Measurements from ENCODE around the gene FCRLB. TPM values are rescaled to one million over a fixed set of nuclear protein-coding genes. Genes with fewer than 3 reads are reported as not detected.
"Not testable (repeated sequence)": the region's sequence is repeated elsewhere in the genome, so short reads cannot be mapped to it uniquely, and the experiment has no call there.

FCRLB gene
- total RNA-seq, 1 donor from 2014 or later: not detected

- Histone ChIP-seq H3K4me3 (no peak overlapping the region), H3K4me1 (no peaks in the 10 kb centered on the region), H3K9me3 (no peaks in the 10 kb centered on the region), H3K27me3 (no peaks in the 10 kb centered on the region), H3K36me3 (no peaks in the 10 kb centered on the region), H3K27ac (no peak overlapping the region)
- intact Hi-C loops (cut with DNase I): no loop called here
- no peak for DNase-seq (ENCODE audit: low spot score in 2 of 2)
- TF ChIP-seq CTCF (IDR thresholded peaks at IDR 0.05): no peak
Observed at GRCh38 chr1:161681879-161682278, 39.5 kb upstream of the FCRLB start.

- intact Hi-C loops (cut with DNase I): no loop called here
- Histone ChIP-seq H3K9me3 (no peaks in the 10 kb centered on the region), H3K27ac (no peak overlapping the region), H3K36me3 (no peaks in the 10 kb centered on the region), H3K4me1 (no peaks in the 10 kb centered on the region), H3K4me3 (no peak overlapping the region), H3K27me3 (no peaks in the 10 kb centered on the region)
- TF ChIP-seq CTCF (IDR thresholded peaks at IDR 0.05): no peak
- DNase-seq (ENCODE audit: low spot score in 2 of 2): no peak
Observed at GRCh38 chr1:161688946-161689345, 32.4 kb upstream of the FCRLB start.

- intact Hi-C loops (cut with DNase I): no loop called here
- Histone ChIP-seq H3K4me3 (no peak overlapping the region), H3K27me3 (no peaks in the 10 kb centered on the region), H3K4me1 (no peaks in the 10 kb centered on the region), H3K27ac (no peak overlapping the region), H3K9me3 (no peaks in the 10 kb centered on the region), H3K36me3 (no peaks in the 10 kb centered on the region)
- no peak for TF ChIP-seq CTCF (IDR thresholded peaks at IDR 0.05)
- no peak for DNase-seq (ENCODE audit: low spot score in 2 of 2)
Observed at GRCh38 chr1:161691846-161692245, 29.5 kb upstream of the FCRLB start.

GRCh38 chr1:161693020-161693712, 28.2 kb upstream of the FCRLB start:
- H3K27me3 ChIP-seq; intact Hi-C loops (cut with DNase I); H3K36me3 ChIP-seq; H3K27ac ChIP-seq; DNase-seq (ENCODE audit: low spot score in 2 of 2); H3K9me3 ChIP-seq; H3K4me3 ChIP-seq; H3K4me1 ChIP-seq: not testable (repeated sequence)

GRCh38 chr1:161698302-161698701, 23.0 kb upstream of the FCRLB start:
- H3K27me3 ChIP-seq; H3K4me1 ChIP-seq; H3K27ac ChIP-seq; intact Hi-C loops (cut with DNase I); H3K36me3 ChIP-seq; H3K9me3 ChIP-seq; H3K4me3 ChIP-seq; DNase-seq (ENCODE audit: low spot score in 2 of 2): not testable (repeated sequence)

GRCh38 chr1:161702250-161702649, 19.1 kb upstream of the FCRLB start:
- Histone ChIP-seq H3K36me3 (no peaks in the 10 kb centered on the region), H3K4me3 (no peak overlapping the region), H3K27ac (no peak overlapping the region), H3K9me3 (no peaks in the 10 kb centered on the region), H3K4me1 (peaks cover 0 to 4% of the 10 kb centered on the region in 2 donors), H3K27me3 (no peaks in the 10 kb centered on the region)
- no peak for TF ChIP-seq CTCF (IDR thresholded peaks at IDR 0.05)
- intact Hi-C loops (cut with DNase I): no loop called here
- DNase-seq (ENCODE audit: low spot score in 2 of 2): no peak

GRCh38 chr1:161705537-161705936, 15.8 kb upstream of the FCRLB start:
- intact Hi-C loops (cut with DNase I): no loop called here
- TF ChIP-seq CTCF (IDR thresholded peaks at IDR 0.05): no peak
- DNase-seq (ENCODE audit: low spot score in 2 of 2): no peak
- Histone ChIP-seq H3K9me3 (no peaks in the 10 kb centered on the region), H3K4me1 (peaks cover 0 to 4% of the 10 kb centered on the region in 2 donors), H3K27me3 (no peaks in the 10 kb centered on the region), H3K36me3 (no peaks in the 10 kb centered on the region), H3K4me3 (no peak overlapping the region), H3K27ac (peak overlapping the region; percentile 22 to 81)

All from ascending aorta (tissue), 2 donors.